RPMI8226 (cell line): Measurements from ENCODE around the gene MCM3.

Experiments
- DNase-seq: peaks from one replicate; pipeline ENCODE4 v3.0.0-alpha.2; 2015

Gene MCM3

DNA sequence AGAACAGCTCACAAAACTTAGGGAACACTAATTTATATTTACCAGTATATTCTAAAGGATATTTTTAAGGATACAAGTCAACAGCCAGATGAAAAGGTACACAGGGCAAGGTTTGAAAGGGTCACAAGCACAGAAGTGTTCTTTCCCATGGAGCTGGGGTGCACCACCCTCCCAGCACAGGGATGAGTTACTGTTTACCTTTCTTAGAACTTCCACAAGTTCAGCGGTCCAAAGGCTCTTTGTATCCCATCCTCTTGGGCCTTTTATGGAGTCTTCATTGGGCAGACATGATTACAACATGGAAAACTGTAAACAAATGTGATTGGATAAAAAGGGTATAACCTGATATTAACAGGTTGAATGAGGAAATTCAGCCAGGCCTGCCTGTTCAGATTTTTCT, 39.1 kb downstream of the MCM3 start:
- DNase-seq, result no peak

DNA sequence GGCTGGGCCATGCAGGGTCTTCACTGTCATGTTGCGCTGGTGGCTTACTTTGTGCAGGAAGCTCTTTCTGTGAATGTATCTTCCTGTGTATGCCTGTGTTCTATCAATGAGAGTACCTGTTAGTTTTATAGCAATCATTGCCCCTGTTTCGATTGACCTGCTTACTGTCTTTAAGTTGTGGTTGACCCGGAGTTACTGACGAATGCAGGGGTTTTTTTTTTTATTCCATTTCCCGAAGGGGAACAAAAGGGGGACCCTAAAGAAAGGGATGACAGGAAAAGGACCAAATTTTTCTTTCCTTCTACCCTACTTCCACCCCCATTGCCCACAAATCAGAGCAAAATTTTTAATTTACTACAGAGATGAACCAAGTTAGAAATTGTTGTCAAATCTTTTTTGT, 40.1 kb downstream of the MCM3 start, which contains the start of gene IL17F:
Gene IL17F, minus strand, starts transcription at position 101 of the 400 bp plus-strand sequence. Its CDS starts 71 bp downstream, at position 30.
- no peak for DNase-seq

DNA sequence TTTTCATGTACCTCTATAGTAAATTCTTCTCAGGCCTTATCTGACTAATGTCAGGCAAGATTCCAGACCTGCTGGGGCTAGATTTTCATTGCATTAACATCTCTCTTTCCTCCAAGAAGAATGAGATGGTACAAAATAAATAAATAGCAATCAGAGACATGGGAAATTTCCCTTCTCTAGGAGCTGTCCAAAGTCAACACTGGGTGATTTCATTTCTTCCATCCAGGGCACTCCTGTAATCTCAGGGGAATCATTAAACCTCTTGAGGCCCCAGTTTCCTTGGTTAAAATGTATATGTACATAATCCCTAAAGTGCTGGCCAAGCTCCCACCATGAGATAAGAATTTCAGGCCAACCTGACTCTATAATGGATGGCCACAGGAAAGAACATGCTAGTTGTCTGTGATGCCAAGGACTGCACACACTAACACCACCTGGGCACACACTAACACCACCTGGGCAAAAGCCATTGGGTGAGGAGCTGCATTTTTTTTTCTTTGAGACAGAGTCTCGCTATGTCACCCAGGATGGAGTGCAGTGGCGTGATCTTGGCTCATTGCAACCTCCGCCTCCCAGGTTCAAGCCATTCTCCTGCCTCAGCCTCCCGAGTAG, 41.2 kb downstream of the MCM3 start:
- DNase-seq, result no peak

GRCh38 chr6:52241819-52242218, 42.7 kb downstream of the MCM3 start:
- DNase-seq, result no peak

- DNase-seq, result peak; percentile 48
Observed at GRCh38 chr6:52233975-52234823, 50.3 kb downstream of the MCM3 start.

DNA sequence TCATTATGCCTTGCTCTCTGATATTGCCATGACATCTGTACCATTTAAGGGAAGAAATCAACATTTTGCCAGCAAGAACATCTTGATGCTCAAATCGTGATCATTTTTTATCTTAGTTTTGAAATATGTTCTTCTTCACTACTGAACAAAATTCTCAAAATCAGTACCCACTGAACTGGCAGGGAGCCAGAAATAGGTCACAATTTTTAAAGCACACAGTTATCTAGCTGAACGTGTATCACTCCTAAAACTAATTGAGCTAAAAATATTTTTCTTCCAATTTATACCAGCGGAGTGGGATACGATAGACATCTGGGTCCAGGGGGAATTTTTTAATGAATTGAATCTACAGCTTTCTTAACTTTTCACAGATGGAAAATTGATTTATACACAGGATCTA, 51.5 kb downstream of the MCM3 start:
- no peak for DNase-seq

- no peak for DNase-seq
Observed at GRCh38 chr6:52231406-52232127, 53.0 kb downstream of the MCM3 start.

- DNase-seq, result no peak
Observed at GRCh38 chr6:52230685-52231084, 53.9 kb downstream of the MCM3 start.

DNA sequence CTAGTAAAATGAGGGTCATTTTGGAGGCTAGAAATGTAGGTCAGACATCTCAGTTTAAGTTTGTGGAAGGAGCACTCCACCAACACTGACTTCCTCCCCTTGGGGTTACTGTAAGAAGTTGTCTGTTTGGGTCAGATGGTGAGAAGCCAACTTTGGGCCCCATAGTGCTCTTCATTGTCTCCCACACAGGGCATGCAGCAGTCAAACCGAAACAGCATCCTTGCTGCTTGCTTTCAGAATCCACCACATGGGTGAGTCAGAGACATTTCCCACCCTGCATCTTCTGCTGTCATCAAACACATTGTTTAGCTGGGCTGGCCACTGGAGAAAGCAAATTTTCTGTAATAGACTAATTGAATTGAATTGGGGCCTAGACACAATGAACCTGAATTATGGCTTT, 57.0 kb downstream of the MCM3 start:
- no peak for DNase-seq

- DNase-seq, result no peak
Observed at GRCh38 chr6:52221302-52221701, 63.2 kb downstream of the MCM3 start.

DNA sequence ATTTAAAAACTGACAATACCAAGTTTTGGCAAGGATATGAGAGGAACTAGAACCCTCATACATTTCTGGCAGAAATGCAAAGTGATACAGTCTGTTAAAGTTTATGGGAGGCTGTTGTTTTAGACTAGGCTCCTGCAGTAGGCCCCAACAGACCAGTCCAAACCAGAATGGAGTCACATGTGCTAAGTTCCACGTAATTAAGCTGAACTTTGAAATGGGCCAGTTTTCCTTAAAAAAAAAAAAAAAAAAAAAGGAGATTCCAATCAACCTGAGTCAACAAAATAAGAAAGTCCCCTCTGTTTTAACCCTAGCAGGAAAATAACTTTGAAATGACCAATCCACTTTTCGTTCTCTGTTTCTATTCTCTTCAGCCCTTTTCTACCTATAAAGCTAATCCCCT, 66.8 kb downstream of the MCM3 start:
- DNase-seq, result no peak

DNA sequence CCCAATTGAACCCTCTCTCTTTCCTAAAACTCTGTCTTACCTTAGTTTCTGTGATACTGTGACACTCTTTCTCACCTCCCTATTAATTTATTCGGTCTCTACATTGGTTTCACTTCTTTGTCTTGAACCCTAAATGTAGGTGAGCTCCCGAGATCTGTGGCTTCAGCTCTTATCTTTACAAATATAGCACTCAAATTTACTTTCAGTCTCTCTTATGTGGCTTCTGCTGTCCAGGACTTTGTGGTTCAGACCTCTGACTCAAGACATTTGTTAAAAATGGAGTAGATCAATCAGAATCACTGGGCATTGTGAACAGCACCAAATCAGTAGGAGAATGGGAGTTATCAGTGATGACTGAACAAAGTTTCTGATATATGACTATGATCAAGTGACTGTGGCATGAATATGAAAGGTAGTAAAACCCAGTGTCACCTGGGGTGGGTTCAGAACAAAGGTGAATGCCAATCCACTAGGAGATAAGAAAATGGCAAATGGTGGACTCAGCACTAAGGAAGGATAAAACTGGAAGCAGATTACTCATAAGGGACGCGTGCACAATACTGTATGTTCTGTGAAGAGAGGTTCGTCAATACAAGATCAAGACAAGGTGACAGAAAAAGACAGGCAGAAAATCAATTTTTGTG, 67.5 kb downstream of the MCM3 start:
- DNase-seq, result no peak

GRCh38 chr6:52215787-52216186, 68.8 kb downstream of the MCM3 start:
- no peak for DNase-seq
